HepG2 (cell line): ENCODE measurements around the gene FBXL20. TPM values are rescaled to one million over a fixed set of nuclear protein-coding genes. Genes with fewer than 3 reads are reported as not detected.

Source experiments
- ATAC-seq: fragments of 200-7000 bp; cut with Tn5 transposase; 3 replicates; pipeline ENCODE4 v1.9.1; 2020; ENCODE audit warnings: mild to moderate bottlenecking, moderate library complexity
- BruUV-seq: library from RNA; stranded (reverse); fragments of 400-500 nt; replicated peaks from 2 replicates; lab custom pipeline; 2021; lab: Mats Ljungman, UMichigan
- CTCF ChIA-PET: fragments of 300-600 bp; formaldehyde crosslinking; extraction: SDS; loops from one replicate; lab custom pipeline; 2021; ENCODE audit warnings: low total read pairs, inconsistent platforms, low intra/inter-chr PET ratio; lab: Yijun Ruan, JAX
- POLR2A ChIA-PET: fragments of 350-600 bp; sonication (Branson Sonifier 250); formaldehyde crosslinking; loops from one replicate; lab custom pipeline; 2020; ENCODE audit warnings: antibody characterized with exemption, inconsistent platforms; lab: Yijun Ruan, JAX
- DNase-seq: peaks from one replicate; pipeline ENCODE4 v3.0.0-alpha.2; 2015; ENCODE audit warnings: low spot score
- FAIRE-seq: peaks from 3 replicates; lab custom pipeline; 2011; peaks lifted over from hg19 to GRCh38; lab: Jason Lieb, UNC
- H2AFZ ChIP-seq: one replicate; pipeline ENCODE4 v1.6.1; 2011; ENCODE audit warnings: low read length, inconsistent platforms
- H3K27ac ChIP-seq: fragments of 300-600 bp; 3 replicates; pipeline ENCODE4 v1.8.0; 2011; ENCODE audit warnings: mixed run types, mild to moderate bottlenecking, mixed read lengths, low read length, inconsistent platforms; ENCODE audit not compliant: insufficient read depth; ENCODE audit errors: extremely low read length
- H3K27me3 ChIP-seq, 2 experiments: fragments of 200-600 bp in 1 of 2; 2 replicates in 1 of 2; 3 replicates in 1 of 2; pipeline versions ENCODE4 v1.6.0 to v1.8.0; 2011; ENCODE audit warnings: low read length in 2 of 2, mild to moderate bottlenecking in 2 of 2, moderate library complexity in 2 of 2, inconsistent platforms in 1 of 2; ENCODE audit not compliant: insufficient read depth in 2 of 2, control insufficient read depth in 1 of 2
- H3K36me3 ChIP-seq, 2 experiments: fragments of 200-600 bp in 1 of 2; replicated peaks in 1 of 2; 2 replicates in 1 of 2; 3 replicates in 1 of 2; pipeline versions ENCODE4 v1.5.1 to v1.8.0; 2011; ENCODE audit warnings: low read length in 2 of 2, inconsistent platforms in 1 of 2; ENCODE audit not compliant: insufficient read depth in 2 of 2, control insufficient read depth in 1 of 2
- H3K4me1 ChIP-seq: 2 replicates; pipeline ENCODE4 v1.5.1; 2012; ENCODE audit warnings: low read length, inconsistent platforms; ENCODE audit not compliant: insufficient read depth
- H3K4me2 ChIP-seq: 2 replicates; pipeline ENCODE4 v1.6.0; 2011; ENCODE audit warnings: low read depth, low read length, inconsistent platforms
- H3K4me3 ChIP-seq, 3 experiments: fragments of 200-600 bp in 1 of 3; sonication (generic), shearing (Covaris generic) in 1 of 3; replicated peaks in 1 of 3; 2 replicates each; pipeline ENCODE4 v1.5.1; 2011 to 2016; ENCODE audit warnings: low read length in 3 of 3, inconsistent platforms in 2 of 3, low read depth in 2 of 3, mild to moderate bottlenecking in 2 of 3, control low read depth in 1 of 3, mixed read lengths in 1 of 3; ENCODE audit not compliant: insufficient read depth in 1 of 3
- H3K79me2 ChIP-seq: one replicate; pipeline ENCODE4 v1.6.1; 2011; ENCODE audit warnings: low read length, inconsistent platforms; ENCODE audit not compliant: insufficient read depth
- H3K9ac ChIP-seq: 2 replicates; pipeline ENCODE4 v1.6.0; 2011; ENCODE audit warnings: mild to moderate bottlenecking, low read depth, low read length, inconsistent platforms; ENCODE audit not compliant: insufficient read depth
- H3K9me3 ChIP-seq: 2 replicates; pipeline ENCODE4 v1.5.1; 2012; ENCODE audit warnings: mild to moderate bottlenecking, low read length
- H4K20me1 ChIP-seq: 2 replicates; pipeline ENCODE4 v1.6.0; 2011; ENCODE audit warnings: inconsistent platforms, mild to moderate bottlenecking, low read length, moderate library complexity; ENCODE audit not compliant: insufficient read depth
- CTCF ChIP-seq: sonication (generic); formaldehyde crosslinking; IDR thresholded peaks from 2 replicates; pipeline ENCODE4 v1.5.0; 2020; ENCODE audit warnings: mild to moderate bottlenecking, missing genetic modification reagents, moderate library complexity
- GATAD1 ChIP-seq: IDR thresholded peaks from 2 replicates; pipeline ENCODE4 v1.6.1; 2016; ENCODE audit warnings: missing genetic modification reagents, missing compliant biosample characterization
- GATAD2A ChIP-seq: IDR thresholded peaks from 2 replicates; pipeline ENCODE4 v1.6.1; 2016
- ISX ChIP-seq: sonication (generic); formaldehyde crosslinking; conservative IDR thresholded peaks from 2 replicates; pipeline ENCODE4 v1.5.0; 2020; ENCODE audit warnings: missing genetic modification reagents
- SMYD3 ChIP-seq: sonication (generic); formaldehyde crosslinking; IDR thresholded peaks from 2 replicates; pipeline ENCODE4 v1.8.1; 2023; ENCODE audit warnings: mild to moderate bottlenecking, missing genetic modification reagents
- TP53 ChIP-seq: sonication (generic); formaldehyde crosslinking; conservative IDR thresholded peaks from 2 replicates; pipeline ENCODE4 v1.4.0; 2020; ENCODE audit warnings: missing genetic modification reagents
- ZBTB46 ChIP-seq: sonication (generic); formaldehyde crosslinking; IDR thresholded peaks from 2 replicates; pipeline ENCODE4 v1.4.0; 2020; ENCODE audit warnings: mild to moderate bottlenecking, missing genetic modification reagents, borderline replicate concordance
- ZMAT5 ChIP-seq: sonication (generic); formaldehyde crosslinking; IDR thresholded peaks from 2 replicates; pipeline ENCODE4 v1.5.0; 2020; ENCODE audit warnings: mild to moderate bottlenecking, low read depth, missing genetic modification reagents, borderline replicate concordance
- ZNF430 ChIP-seq: sonication (generic); formaldehyde crosslinking; IDR thresholded peaks from 2 replicates; pipeline ENCODE4 v1.9.0; 2021; ENCODE audit warnings: mild to moderate bottlenecking, missing genetic modification reagents
- ZNF44 ChIP-seq: sonication (generic); formaldehyde crosslinking; IDR thresholded peaks from 2 replicates; pipeline ENCODE4 v1.5.1; 2020; ENCODE audit warnings: mild to moderate bottlenecking, missing genetic modification reagents
- ZNF567 ChIP-seq: sonication (generic); formaldehyde crosslinking; IDR thresholded peaks from 2 replicates; pipeline ENCODE4 v1.8.1; 2023; ENCODE audit warnings: mild to moderate bottlenecking, missing genetic modification reagents, borderline replicate concordance
- ZNF7 ChIP-seq: IDR thresholded peaks from 2 replicates; pipeline ENCODE4 v1.6.1; 2016; ENCODE audit warnings: missing biosample characterization, missing genetic modification reagents
- ZNF780A ChIP-seq: sonication (generic); formaldehyde crosslinking; IDR thresholded peaks from 2 replicates; pipeline ENCODE4 v1.8.0; 2022; ENCODE audit warnings: mild to moderate bottlenecking, missing genetic modification reagents, moderate library complexity
- ZNF792 ChIP-seq: IDR thresholded peaks from 2 replicates; pipeline ENCODE4 v1.6.1; 2016
- ZSCAN25 ChIP-seq: sonication (generic); formaldehyde crosslinking; IDR thresholded peaks from 2 replicates; pipeline ENCODE4 v1.8.0; 2022; ENCODE audit warnings: mild to moderate bottlenecking, missing genetic modification reagents
- WGBS: methylation state at CpG from one replicate; pipeline ENCODE4 v1.1.6; 2017; ENCODE audit warnings: low lambda C conversion rate; 5-methylcytosine and 5-hydroxymethylcytosine counted together
- in situ Hi-C: cut with HindIII; loops from 2 replicates; pipeline ENCODE4 v1.10.0; 2017; ENCODE audit warnings: low pct_unique_long_range_greater_than_20kb; ENCODE audit not compliant: extremely low pct_ligation_motif_present
- intact Hi-C: fragments of 100-400 bp; cut with micrococcal nuclease; formaldehyde crosslinking; loops from one replicate; pipeline ENCODE4 v1.10.0; 2022; ENCODE audit not compliant: unreplicated experiment
- polyA plus RNA-seq, 8 experiments: library from polyadenylated mRNA; depleted of rRNA in 3 of 8; stranded (reverse) in 7 of 8; unstranded in 1 of 8; fragments of >200 nt; fragmentation: Illumina TruSeq in 4 of 8; extraction: Trizol in 4 of 8; gene quantifications; 2 replicates each; pipeline versions ENCODE4 v1.2.1 to v1.2.3, GENCODE V29; 2011 to 2016; ENCODE audit warnings: low read depth in 4 of 8, missing spikeins in 1 of 8, mixed read lengths in 1 of 8; ENCODE audit not compliant: insufficient read depth in 1 of 8
- total RNA-seq, 5 experiments: library from RNA; depleted of rRNA; stranded (reverse); fragments of >200 nt; fragmentation: Illumina TruSeq; extraction: Trizol; gene quantifications; 2 replicates each; pipeline ENCODE4 v1.2.3, GENCODE V29; 2016; ENCODE audit warnings: low read depth in 1 of 5

Gene FBXL20
- total and polyA plus RNA-seq, 2 of the 13 experiments (the other 11 are each of a cell fraction or from before 2014, with no cell fraction given) = 10.2 to 10.3 TPM

GRCh38 chr17:39236981-39237441 lies 164.4 kb downstream of the FBXL20 start:
- POLR2A ChIA-PET = interaction anchor here (1.9 kb wide), 1 partner anchor 37 kb away, joined by 7 read pairs; the partner anchor contains the start of gene RPL19
- no peak overlapping the region for H3K4me3 ChIP-seq
- H3K27ac ChIP-seq = no peak overlapping the region
- no TSS peak for BruUV-seq
- no peaks in the 10 kb centered on the region for H3K79me2 ChIP-seq
- H3K27me3 ChIP-seq = peaks cover 0 to 13% of the 10 kb centered on the region in 2 experiments; a peak in 4 of 5 replicates
- in situ Hi-C loops = no loop called here
- WGBS = 22% methylated on average over 3 of the region's 6 CpGs
- FAIRE-seq (no peak), ATAC-seq (peak; percentile 10), DNase-seq (no peak)
- H3K4me1 ChIP-seq = peaks cover 4% of the 10 kb centered on the region; the same call in 1 of the 2 replicates
- intact Hi-C loops = loop anchor here (10.0 kb wide), 1 partner anchor 252 kb away; no protein-coding TSS in a partner anchor
- CTCF ChIA-PET = no interaction called here
- H2AFZ ChIP-seq = no peak overlapping the region
- H3K36me3 ChIP-seq = no peaks in the 10 kb centered on the region
- TF ChIP-seq SMYD3 (CRISPR knock-in tag) (no peak), CTCF (0 out of 2 replicates have a peak, but pooled peaks have one; percentile 4), ZSCAN25 (CRISPR knock-in tag) (no peak)
- H4K20me1 ChIP-seq = no peaks in the 10 kb centered on the region
- H3K9me3 ChIP-seq = no peaks in the 10 kb centered on the region
- no peak overlapping the region for H3K4me2 ChIP-seq
- no peak overlapping the region for H3K9ac ChIP-seq

GRCh38 chr17:39236450-39236927 lies 164.9 kb downstream of the FBXL20 start:
- ChIA-PET POLR2A (interaction anchor here (1.9 kb wide), 1 partner anchor 37 kb away, joined by 7 read pairs; the partner anchor contains the start of gene RPL19), CTCF (interaction anchor here (1.5 kb wide), 2 partner anchors 8 to 42 kb away, joined by 3 to 7 read pairs; no protein-coding TSS in a partner anchor)
- Histone ChIP-seq H3K4me2 (no peak overlapping the region), H3K27me3 (peaks cover 0 to 17% of the 10 kb centered on the region in 2 experiments; a peak in 4 of 5 replicates), H3K4me1 (peaks cover 10% of the 10 kb centered on the region; the same call in 1 of the 2 replicates), H3K79me2 (no peaks in the 10 kb centered on the region), H3K4me3 (no peak overlapping the region), H3K9me3 (no peaks in the 10 kb centered on the region), H4K20me1 (no peaks in the 10 kb centered on the region), H3K36me3 (no peaks in the 10 kb centered on the region), H2AFZ (no peak overlapping the region), H3K9ac (no peak overlapping the region), H3K27ac (no peak overlapping the region)
- ATAC-seq (no peak), FAIRE-seq (no peak), DNase-seq (no peak)
- in situ Hi-C loops (no loop called here), intact Hi-C loops (loop anchor here (10.0 kb wide), 1 partner anchor 252 kb away; no protein-coding TSS in a partner anchor)
- TF ChIP-seq ZMAT5 (CRISPR knock-in tag) = no peak
- TF ChIP-seq ZBTB46 = no peak
- TF ChIP-seq ISX = no peak
- no peak for TF ChIP-seq TP53 (CRISPR knock-in tag)
- TF ChIP-seq ZNF430 (CRISPR knock-in tag) = no peak
- TF ChIP-seq ZNF780A (CRISPR knock-in tag) = no peak
- TF ChIP-seq GATAD2A = no peak
- TF ChIP-seq ZNF44 (CRISPR knock-in tag) = no peak
- TF ChIP-seq ZNF7 = no peak
- TF ChIP-seq ZNF792 = no peak
- no peak for TF ChIP-seq ZNF567 (CRISPR knock-in tag)
- TF ChIP-seq GATAD1 (CRISPR knock-in tag) = no peak
- BruUV-seq = no TSS peak
- WGBS = 12% methylated on average over 5 of the region's 5 CpGs
